ENCODE results near the gene COLEC12. TPM values are rescaled to one million over a fixed set of nuclear protein-coding genes. Genes with fewer than 3 reads are reported as not detected.

The COLEC12 gene
- total and polyA plus RNA-seq, 7 experiments from 2014 or later: 0.12 to 0.35 (median 0.19) TPM; not detected in 4

DNA sequence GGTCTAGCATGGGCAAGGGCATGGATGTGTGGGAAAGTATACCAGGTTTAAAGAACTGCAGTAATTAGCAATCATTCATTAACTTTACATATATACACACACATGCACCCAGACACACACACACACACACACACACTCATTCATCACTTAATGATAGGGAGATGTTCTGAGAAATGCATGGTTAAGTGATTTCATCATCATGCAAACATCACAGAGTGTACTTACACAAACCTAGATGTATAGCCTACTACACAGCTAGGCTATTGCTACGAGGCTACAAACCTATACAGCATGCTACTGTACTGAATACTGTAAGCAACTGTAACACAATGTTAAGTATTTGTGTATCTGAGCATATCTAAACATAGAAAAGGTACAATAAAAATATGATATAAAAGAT lies 83.6 kb downstream of the COLEC12 start:
- H3K27ac ChIP-seq (ENCODE audit: low read depth, low read length): no peak overlapping the region
- H3K36me3 ChIP-seq (ENCODE audit: control insufficient read depth in 2 of 3, insufficient read depth in 3 of 3, low read length in 3 of 3): no peaks in the 10 kb centered on the region
- Mint-ChIP-seq H3K27me3 (peaks cover 0 to 5% (median 3%) of the 10 kb centered on the region in 5 donors), H3K9me3 (peaks cover 0 to 3% (median 0%) of the 10 kb centered on the region in 11 donors), H3K4me1 (no peaks in the 10 kb centered on the region), H3K36me3 (no peaks in the 10 kb centered on the region), H3K27ac (no peak overlapping the region), H3K4me3 (no peak overlapping the region)
- no peaks in the 10 kb centered on the region for H3K27me3 ChIP-seq (ENCODE audit: control insufficient read depth in 2 of 2, insufficient read depth in 2 of 2, low read length in 2 of 2)
- intact Hi-C loops (cut with micrococcal nuclease): no loop called here
- no peaks in the 10 kb centered on the region for H3K4me1 ChIP-seq (ENCODE audit: control insufficient read depth in 2 of 2, insufficient read depth in 2 of 2, low read length in 2 of 2)
- no peaks in the 10 kb centered on the region for H3K9me3 ChIP-seq (ENCODE audit: control insufficient read depth in 2 of 3, low read length in 3 of 3)
- ChIA-PET CTCF (no interaction called here), POLR2A (no interaction called here)
- no peak overlapping the region for H3K4me3 ChIP-seq (ENCODE audit: low read length)
- DNase-seq (no peak), ATAC-seq (no peak)

DNA sequence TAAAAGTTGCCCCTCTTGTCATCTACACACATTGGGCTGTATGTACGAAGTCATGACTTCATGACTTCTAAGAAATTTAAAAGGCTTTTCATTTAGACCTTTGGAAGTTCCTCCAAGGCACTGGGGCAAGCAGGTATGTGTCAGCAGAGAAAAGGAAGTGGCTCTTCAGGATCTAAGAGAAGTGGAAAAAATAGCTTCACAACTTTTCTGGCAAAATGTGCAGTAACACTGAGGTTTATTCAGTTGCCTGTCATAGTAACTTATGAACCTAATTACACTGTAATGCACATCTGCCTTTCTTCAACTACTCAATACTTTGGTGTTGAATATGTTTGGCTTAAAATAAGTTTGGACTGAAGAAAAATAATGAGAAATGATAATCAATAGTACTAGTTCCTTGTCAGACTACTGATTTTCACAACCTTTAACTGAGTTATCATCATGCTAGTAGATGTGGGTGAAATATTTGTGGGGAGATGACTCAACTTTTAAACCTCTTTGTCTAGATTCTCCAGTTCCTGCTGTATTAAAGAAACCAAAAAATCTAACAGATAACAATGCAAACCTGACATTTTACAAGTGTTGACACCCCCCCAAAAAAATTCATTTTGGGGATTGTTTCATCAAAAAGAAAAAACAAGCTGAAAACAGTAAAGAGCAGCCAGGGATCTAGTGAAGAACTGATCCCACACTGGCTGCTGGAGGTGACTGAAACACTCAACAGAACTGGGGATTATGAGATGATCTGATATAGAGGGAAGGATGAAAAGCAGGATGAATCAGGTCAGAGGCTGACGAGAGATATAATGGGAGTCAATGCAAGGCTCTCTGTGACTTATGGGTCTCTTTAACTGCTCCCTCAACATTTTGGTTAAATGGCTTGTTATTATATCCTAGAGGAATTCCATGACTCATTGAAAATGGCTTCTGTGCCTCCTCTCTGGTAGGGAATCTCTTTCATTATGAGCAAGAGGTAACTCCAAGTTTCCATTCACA lies 84.6 kb downstream of the COLEC12 start:
- POLR2A ChIA-PET: no interaction called here
- ATAC-seq: no peak
- no peaks in the 10 kb centered on the region for H3K4me1 Mint-ChIP-seq
- H3K27me3 Mint-ChIP-seq: peaks cover 3 to 13% (median 5%) of the 10 kb centered on the region in 5 donors
- Histone ChIP-seq H3K36me3 (ENCODE audit: control insufficient read depth in 2 of 3, insufficient read depth in 3 of 3, low read length in 3 of 3) (no peaks in the 10 kb centered on the region), H3K27me3 (ENCODE audit: control insufficient read depth in 2 of 2, insufficient read depth in 2 of 2, low read length in 2 of 2) (no peaks in the 10 kb centered on the region), H3K4me1 (ENCODE audit: control insufficient read depth in 2 of 2, insufficient read depth in 2 of 2, low read length in 2 of 2) (no peaks in the 10 kb centered on the region), H3K4me3 (ENCODE audit: low read length) (no peak overlapping the region), H3K9me3 (ENCODE audit: control insufficient read depth in 2 of 3, low read length in 3 of 3) (no peaks in the 10 kb centered on the region), H3K27ac (ENCODE audit: low read depth, low read length) (no peak overlapping the region)
- intact Hi-C loops (cut with micrococcal nuclease): no loop called here
- H3K36me3 Mint-ChIP-seq: no peaks in the 10 kb centered on the region
- peaks cover 0 to 11% (median 0%) of the 10 kb centered on the region in 11 donors for H3K9me3 Mint-ChIP-seq
- CTCF ChIA-PET: no interaction called here
- no peak overlapping the region for H3K27ac Mint-ChIP-seq
- no peak overlapping the region for H3K4me3 Mint-ChIP-seq
- no peak for DNase-seq

DNA sequence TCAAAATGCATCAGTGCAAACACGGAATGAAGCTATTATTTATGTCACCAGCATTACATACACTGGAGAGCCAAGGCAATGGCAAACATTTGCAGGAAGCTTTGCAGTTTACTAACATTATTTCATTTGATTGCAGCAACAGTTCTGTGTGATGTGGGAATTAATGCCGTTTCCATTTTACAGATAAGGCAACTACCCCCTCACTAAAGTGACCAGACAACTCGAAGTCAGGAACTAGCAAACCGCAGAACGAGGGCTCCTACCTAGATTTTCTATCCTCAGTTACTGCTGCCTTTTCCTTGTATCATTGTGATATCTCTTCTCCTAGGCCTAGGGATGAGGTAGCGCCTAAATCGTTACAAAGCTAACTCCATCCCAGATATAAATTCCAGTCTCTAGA lies 85.5 kb downstream of the COLEC12 start:
- Histone ChIP-seq H3K9me3 (ENCODE audit: control insufficient read depth in 2 of 3, low read length in 3 of 3) (no peaks in the 10 kb centered on the region), H3K36me3 (ENCODE audit: control insufficient read depth in 2 of 3, insufficient read depth in 3 of 3, low read length in 3 of 3) (no peaks in the 10 kb centered on the region), H3K27me3 (ENCODE audit: control insufficient read depth in 2 of 2, insufficient read depth in 2 of 2, low read length in 2 of 2) (no peaks in the 10 kb centered on the region), H3K27ac (ENCODE audit: low read depth, low read length) (no peak overlapping the region), H3K4me3 (ENCODE audit: low read length) (no peak overlapping the region), H3K4me1 (ENCODE audit: control insufficient read depth in 2 of 2, insufficient read depth in 2 of 2, low read length in 2 of 2) (no peaks in the 10 kb centered on the region)
- H3K27me3 Mint-ChIP-seq: peaks cover 4 to 15% (median 5%) of the 10 kb centered on the region in 5 donors
- H3K4me1 Mint-ChIP-seq: no peaks in the 10 kb centered on the region
- ChIA-PET POLR2A (no interaction called here), CTCF (no interaction called here)
- H3K36me3 Mint-ChIP-seq: no peaks in the 10 kb centered on the region
- intact Hi-C loops (cut with micrococcal nuclease): no loop called here
- H3K27ac Mint-ChIP-seq: no peak overlapping the region
- DNase-seq: no peak
- H3K9me3 Mint-ChIP-seq: peaks cover 0 to 13% (median 0%) of the 10 kb centered on the region in 11 donors
- ATAC-seq: no peak
- H3K4me3 Mint-ChIP-seq: no peak overlapping the region

DNA sequence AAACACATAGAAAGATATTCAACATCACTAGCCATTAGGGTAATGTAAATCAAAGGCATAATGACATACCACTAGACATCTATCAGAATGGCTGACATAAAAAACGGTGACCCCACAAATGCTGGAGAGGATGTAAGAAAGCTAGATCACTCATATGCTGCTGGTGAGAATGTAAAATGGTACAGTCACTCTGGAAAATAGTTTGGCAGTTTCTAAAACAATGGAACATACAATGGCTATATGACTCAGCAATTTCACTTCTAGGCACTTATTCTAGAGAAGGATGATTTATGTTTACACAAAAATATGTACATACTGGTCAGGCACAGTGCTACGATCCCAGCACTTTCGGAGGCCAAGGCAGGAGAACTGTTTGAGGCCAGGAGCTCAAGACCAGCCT lies 87.3 kb downstream of the COLEC12 start:
- no peak overlapping the region for H3K4me3 ChIP-seq (ENCODE audit: low read length)
- H3K9me3 Mint-ChIP-seq: peaks cover 0 to 13% (median 0%) of the 10 kb centered on the region in 11 donors
- H3K27ac Mint-ChIP-seq: no peak overlapping the region
- no peaks in the 10 kb centered on the region for H3K36me3 ChIP-seq (ENCODE audit: control insufficient read depth in 2 of 3, insufficient read depth in 3 of 3, low read length in 3 of 3)
- CTCF ChIA-PET: no interaction called here
- no peaks in the 10 kb centered on the region for H3K4me1 Mint-ChIP-seq
- no peak overlapping the region for H3K4me3 Mint-ChIP-seq
- no peak for ATAC-seq
- POLR2A ChIA-PET: no interaction called here
- intact Hi-C loops (cut with micrococcal nuclease): no loop called here
- no peaks in the 10 kb centered on the region for H3K4me1 ChIP-seq (ENCODE audit: control insufficient read depth in 2 of 2, insufficient read depth in 2 of 2, low read length in 2 of 2)
- H3K27ac ChIP-seq (ENCODE audit: low read depth, low read length): no peak overlapping the region
- DNase-seq: no peak
- H3K36me3 Mint-ChIP-seq: no peaks in the 10 kb centered on the region
- peaks cover 7 to 19% (median 10%) of the 10 kb centered on the region in 5 donors for H3K27me3 Mint-ChIP-seq
- no peaks in the 10 kb centered on the region for H3K27me3 ChIP-seq (ENCODE audit: control insufficient read depth in 2 of 2, insufficient read depth in 2 of 2, low read length in 2 of 2)
- H3K9me3 ChIP-seq (ENCODE audit: control insufficient read depth in 2 of 3, low read length in 3 of 3): no peaks in the 10 kb centered on the region

- Mint-ChIP-seq H3K36me3 (peaks cover 0 to 5% (median 0%) of the 10 kb centered on the region in 5 donors), H3K9me3 (peaks cover 0 to 30% (median 9%) of the 10 kb centered on the region in 11 donors), H3K27me3 (peaks cover 7 to 30% (median 19%) of the 10 kb centered on the region in 5 donors), H3K4me1 (no peaks in the 10 kb centered on the region), H3K27ac (no peak overlapping the region), H3K4me3 (no peak overlapping the region)
- Histone ChIP-seq H3K27ac (ENCODE audit: low read depth, low read length) (no peak overlapping the region), H3K36me3 (ENCODE audit: control insufficient read depth in 2 of 3, insufficient read depth in 3 of 3, low read length in 3 of 3) (no peaks in the 10 kb centered on the region), H3K9me3 (ENCODE audit: control insufficient read depth in 2 of 3, low read length in 3 of 3) (peaks cover 0 to 7% (median 0%) of the 10 kb centered on the region in 3 experiments), H3K27me3 (ENCODE audit: control insufficient read depth in 2 of 2, insufficient read depth in 2 of 2, low read length in 2 of 2) (no peaks in the 10 kb centered on the region), H3K4me1 (ENCODE audit: control insufficient read depth in 2 of 2, insufficient read depth in 2 of 2, low read length in 2 of 2) (no peaks in the 10 kb centered on the region), H3K4me3 (ENCODE audit: low read length) (no peak overlapping the region)
- intact Hi-C loops (cut with micrococcal nuclease): no loop called here
- POLR2A ChIA-PET: no interaction called here
- CTCF ChIA-PET: interaction anchor here (0.6 kb wide), 1 partner anchor 45 kb away, joined by 5 read pairs; no protein-coding TSS in a partner anchor
- ATAC-seq: no peak
- no peak for DNase-seq
These were observed 90.5 kb downstream of the COLEC12 start for GRCh38 chr18:410047-410455.

- Histone ChIP-seq H3K27me3 (ENCODE audit: control insufficient read depth in 2 of 2, insufficient read depth in 2 of 2, low read length in 2 of 2) (no peaks in the 10 kb centered on the region), H3K4me3 (ENCODE audit: low read length) (no peak overlapping the region), H3K27ac (ENCODE audit: low read depth, low read length) (no peak overlapping the region), H3K36me3 (ENCODE audit: control insufficient read depth in 2 of 3, insufficient read depth in 3 of 3, low read length in 3 of 3) (no peaks in the 10 kb centered on the region), H3K9me3 (ENCODE audit: control insufficient read depth in 2 of 3, low read length in 3 of 3) (peaks cover 0 to 7% (median 0%) of the 10 kb centered on the region in 3 experiments), H3K4me1 (ENCODE audit: control insufficient read depth in 2 of 2, insufficient read depth in 2 of 2, low read length in 2 of 2) (no peaks in the 10 kb centered on the region)
- H3K36me3 Mint-ChIP-seq: peaks cover 0 to 5% (median 0%) of the 10 kb centered on the region in 5 donors
- no peaks in the 10 kb centered on the region for H3K4me1 Mint-ChIP-seq
- POLR2A ChIA-PET: no interaction called here
- intact Hi-C loops (cut with micrococcal nuclease): no loop called here
- H3K27ac Mint-ChIP-seq: no peak overlapping the region
- ATAC-seq (no peak), DNase-seq (no peak)
- no peak overlapping the region for H3K4me3 Mint-ChIP-seq
- H3K9me3 Mint-ChIP-seq: peaks cover 0 to 46% (median 16%) of the 10 kb centered on the region in 11 donors
- CTCF ChIA-PET: no interaction called here
- H3K27me3 Mint-ChIP-seq: peaks cover 7 to 30% (median 19%) of the 10 kb centered on the region in 5 donors
These were observed 92.1 kb downstream of the COLEC12 start for GRCh38 chr18:408367-408766.

Measured in naive thymus-derived CD4-positive, alpha-beta T cell (primary cell).